Stimulated activated naive CD4-positive, alpha-beta T cell (primary cell): ENCODE measurements around the gene TSC22D4.
A peak's percentile ranks its signal among the peaks of the same experiment; 100 is the strongest.
"Not testable (repeated sequence)": the region's sequence is repeated elsewhere in the genome, so short reads cannot be mapped to it uniquely, and the experiment has no call there.

Experiments
- DNase-seq, 6 experiments: peaks; one replicate each; lab custom pipeline; 2025; lab: John Stamatoyannopoulos, UW

The TSC22D4 gene

DNA sequence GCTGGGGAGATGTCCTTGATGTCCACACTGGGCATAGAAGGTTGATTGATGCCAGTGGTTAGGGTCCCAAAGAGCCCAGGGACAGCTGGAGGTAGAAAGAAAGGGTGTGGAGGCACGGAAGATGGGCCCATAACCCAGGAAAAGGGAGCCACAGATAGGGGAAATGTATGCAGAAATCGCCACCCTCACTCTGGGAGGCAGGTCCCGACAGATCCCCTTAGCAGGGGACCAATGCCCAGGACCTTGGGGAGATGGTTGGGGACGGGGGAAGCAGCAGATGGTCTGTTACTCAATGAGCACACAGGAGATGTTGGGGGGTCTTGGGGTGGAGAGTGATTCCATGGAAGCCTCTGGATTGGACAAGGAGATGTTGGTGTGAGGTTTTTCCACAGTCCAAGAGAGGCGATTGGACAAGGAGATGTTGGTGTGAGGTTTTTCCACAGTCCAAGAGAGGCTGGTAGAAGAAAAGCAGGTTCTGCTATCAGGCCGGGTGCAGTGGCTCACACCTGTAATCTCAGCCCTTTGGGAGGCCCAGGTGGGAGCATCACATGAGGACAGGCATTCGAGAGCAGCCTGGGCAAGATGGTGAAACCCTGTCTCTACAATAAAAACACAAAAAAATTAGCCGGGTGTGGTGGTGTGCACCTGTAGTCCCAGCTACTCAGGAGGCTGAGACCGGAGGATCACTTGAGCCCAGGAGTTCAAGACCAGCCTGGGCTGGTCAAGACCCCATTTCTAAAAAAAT, 35.7 kb downstream of the TSC22D4 start:
- no peak for DNase-seq

- DNase-seq, result no peak
Measured at GRCh38 chr7:100441641-100442535, 37.1 kb downstream of the TSC22D4 start.

DNA sequence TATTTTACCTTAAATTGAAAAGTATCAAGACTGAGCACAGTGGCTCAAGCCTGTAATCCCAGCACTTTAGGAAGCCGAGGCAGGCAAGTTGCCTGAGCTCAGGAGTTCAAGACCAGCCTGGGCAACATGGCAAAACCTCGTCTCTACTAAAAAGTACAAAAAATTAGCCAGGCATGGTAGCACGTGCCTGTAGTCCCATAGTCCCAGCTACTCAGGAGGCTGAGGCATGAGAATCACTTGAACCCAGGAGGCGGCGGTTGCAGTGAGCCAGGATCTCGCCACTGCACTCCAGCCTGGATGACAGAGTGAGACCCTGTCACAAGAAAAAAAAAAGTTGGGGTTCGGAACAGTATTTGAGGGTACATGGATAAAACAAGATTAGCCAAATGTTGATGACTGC, 39.8 kb downstream of the TSC22D4 start:
- DNase-seq, result not testable (repeated sequence)

- not testable (repeated sequence) for DNase-seq
Measured at GRCh38 chr7:100438731-100439130, 40.3 kb downstream of the TSC22D4 start.

DNA sequence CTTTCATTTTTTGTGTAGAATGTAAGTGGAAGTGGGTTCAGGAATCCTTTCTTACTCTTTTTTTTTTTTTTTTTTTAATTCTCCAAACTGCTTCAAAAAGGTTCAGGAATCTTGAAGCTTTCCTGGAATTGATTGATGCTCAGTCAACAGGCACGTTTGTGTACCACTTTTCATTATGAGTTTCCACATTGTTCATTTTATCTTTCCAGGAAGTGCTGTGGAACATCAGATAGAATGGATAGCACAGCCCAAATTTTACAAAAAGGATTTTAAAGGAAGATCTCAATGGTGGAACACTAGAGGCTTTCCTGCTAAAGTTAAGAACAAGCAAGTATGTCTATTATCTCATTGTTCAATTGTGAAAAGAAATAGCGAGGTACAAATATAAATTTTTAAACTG, 40.8 kb downstream of the TSC22D4 start:
- DNase-seq, result no peak

DNA sequence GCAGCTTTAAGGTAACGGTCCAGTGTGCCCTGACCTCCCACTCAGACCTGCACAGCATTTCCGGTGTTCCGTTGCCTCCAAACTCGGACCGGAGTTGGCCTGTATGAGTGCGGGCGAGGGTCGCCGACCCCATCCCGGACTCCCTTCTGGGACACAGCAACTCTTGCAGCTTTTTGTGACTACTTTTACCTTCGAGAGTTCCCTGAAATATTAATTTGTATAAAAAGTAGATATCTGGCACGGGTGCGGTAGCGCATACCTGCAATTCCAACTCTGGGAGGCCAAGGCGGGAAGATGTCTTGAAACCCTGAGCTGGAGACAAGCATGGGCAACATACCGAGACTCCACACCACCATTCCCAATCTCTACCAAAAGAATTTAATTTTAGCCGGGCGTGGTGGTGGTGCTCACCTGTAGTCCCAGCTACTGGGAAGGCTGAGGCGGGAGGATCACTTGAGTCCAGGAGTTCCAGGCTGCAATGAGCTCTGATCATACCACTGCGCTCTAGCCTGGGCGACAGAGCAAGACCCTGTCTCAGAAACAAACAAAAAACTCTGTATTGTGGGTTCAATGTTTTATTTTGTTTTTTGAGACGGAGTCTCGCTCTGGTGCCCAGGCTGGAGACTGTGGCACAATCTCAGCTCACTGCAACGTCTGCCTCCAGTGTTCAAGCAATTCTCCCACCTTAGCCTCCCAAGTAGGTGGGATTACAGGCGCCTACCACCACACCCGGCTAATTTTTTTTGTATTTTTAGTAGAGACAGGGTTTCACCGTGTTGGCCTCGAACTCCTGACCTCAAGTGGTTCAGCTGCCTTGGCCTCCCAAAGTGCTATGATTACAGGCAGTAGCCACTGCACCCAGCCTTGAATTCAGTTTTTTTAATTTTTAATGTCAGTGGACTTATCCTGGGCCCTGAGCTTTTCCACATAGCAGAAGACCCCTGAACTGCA, 41.6 kb downstream of the TSC22D4 start:
- DNase-seq, result no peak

GRCh38 chr7:100435401-100436304, 43.4 kb downstream of the TSC22D4 start:
- DNase-seq, result peak; percentile 27 to 62 (median 42)

- DNase-seq, result peak in 1 of 6 experiments; percentile 14
Measured at GRCh38 chr7:100434297-100435144, 44.5 kb downstream of the TSC22D4 start.

DNA sequence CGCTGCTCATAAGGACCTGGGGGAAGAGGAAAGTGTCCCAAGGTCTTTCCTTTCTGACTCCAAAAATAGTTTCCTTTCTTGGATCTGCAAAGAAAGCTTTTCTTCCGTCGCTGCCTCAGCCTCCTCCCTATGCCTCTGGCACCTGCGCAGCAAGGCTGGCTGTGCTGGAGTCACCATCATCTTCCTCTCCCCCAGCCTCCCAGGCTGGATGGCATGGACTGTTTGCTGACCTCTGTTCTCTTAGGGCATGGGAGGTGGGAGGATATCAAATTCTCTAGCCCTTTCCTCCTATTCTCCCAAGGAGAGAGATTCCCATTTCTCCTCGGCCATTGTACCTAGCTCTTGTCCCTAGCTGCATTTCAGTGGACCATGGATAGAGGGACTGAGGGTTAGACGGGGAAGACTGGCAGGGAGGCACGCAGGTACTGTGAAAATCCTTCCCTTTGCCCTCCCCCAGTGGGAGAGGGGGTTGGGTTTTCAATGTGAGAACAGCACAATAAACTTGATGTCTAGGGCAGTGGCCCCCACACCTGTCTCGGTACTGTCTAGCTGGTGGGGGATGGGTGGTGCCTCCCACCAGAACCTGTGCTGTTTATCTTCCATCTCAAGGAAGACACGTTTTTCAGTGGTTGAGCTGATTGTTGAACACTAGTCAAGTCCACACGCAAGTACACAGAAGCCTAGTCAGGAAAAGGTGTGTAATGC, 45.3 kb downstream of the TSC22D4 start:
- no peak for DNase-seq

DNA sequence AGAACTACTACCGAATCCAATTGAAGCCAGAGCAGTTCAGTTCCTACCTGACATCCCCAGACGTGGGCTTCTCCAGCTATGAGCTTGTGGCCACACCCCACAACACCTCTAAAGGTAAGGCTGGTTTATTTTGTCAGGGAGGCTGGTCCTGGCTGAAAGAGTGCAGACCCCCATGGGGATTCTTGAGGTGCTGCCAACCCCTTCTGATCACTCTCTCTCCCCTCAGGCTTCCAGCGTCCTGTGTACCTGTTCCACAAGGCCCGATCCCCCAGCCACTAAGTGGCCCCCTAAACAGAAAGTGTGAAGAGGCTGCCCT, 45.8 kb downstream of the TSC22D4 start:
- no peak for DNase-seq

DNA sequence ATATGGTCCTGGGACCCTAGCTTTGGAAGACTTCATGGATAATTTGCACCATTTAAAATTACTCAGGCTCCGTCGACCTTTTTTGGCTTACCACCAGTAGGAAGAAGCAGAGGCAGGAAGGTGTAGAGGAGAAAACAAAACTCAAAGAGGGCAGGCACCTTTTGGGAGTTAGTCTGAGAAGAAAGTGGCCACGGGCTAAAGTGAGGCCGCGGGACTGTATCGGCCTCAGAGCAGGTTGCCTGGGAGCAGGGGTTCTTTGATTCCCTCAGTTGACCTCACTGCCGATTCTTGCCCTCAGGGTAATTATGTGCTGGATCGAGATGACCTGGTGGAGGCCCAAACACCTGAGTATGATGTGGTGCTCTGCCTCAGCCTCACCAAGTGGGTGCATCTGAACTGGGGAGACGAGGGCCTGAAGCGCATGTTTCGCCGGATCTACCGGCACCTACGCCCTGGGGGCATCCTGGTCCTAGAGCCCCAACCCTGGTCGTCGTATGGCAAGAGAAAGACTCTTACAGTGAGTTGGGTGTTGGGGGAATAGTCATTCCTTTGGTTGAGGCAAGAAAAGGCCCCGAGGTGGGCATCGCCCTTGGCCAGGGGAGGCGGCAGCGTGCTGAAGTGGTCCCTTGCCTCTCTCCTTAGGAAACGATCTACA, 46.3 kb downstream of the TSC22D4 start:
- DNase-seq, result no peak

- no peak for DNase-seq
Measured at GRCh38 chr7:100432053-100432452, 47.0 kb downstream of the TSC22D4 start.

DNA sequence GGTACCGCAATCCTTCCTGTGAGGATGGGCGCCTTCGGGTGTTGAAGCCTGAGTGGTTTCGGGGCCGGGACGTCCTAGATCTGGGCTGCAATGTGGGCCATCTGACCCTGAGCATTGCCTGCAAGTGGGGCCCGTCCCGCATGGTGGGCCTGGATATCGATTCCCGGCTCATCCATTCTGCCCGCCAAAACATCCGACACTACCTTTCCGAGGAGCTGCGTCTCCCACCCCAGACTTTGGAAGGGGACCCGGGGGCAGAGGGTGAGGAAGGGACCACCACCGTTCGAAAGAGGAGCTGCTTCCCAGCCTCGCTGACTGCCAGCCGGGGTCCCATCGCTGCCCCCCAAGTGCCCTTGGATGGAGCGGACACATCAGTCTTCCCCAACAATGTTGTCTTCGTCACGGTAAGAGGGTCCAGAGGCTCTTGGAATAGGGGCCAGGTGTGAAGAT, 47.7 kb downstream of the TSC22D4 start:
- DNase-seq, result no peak

DNA sequence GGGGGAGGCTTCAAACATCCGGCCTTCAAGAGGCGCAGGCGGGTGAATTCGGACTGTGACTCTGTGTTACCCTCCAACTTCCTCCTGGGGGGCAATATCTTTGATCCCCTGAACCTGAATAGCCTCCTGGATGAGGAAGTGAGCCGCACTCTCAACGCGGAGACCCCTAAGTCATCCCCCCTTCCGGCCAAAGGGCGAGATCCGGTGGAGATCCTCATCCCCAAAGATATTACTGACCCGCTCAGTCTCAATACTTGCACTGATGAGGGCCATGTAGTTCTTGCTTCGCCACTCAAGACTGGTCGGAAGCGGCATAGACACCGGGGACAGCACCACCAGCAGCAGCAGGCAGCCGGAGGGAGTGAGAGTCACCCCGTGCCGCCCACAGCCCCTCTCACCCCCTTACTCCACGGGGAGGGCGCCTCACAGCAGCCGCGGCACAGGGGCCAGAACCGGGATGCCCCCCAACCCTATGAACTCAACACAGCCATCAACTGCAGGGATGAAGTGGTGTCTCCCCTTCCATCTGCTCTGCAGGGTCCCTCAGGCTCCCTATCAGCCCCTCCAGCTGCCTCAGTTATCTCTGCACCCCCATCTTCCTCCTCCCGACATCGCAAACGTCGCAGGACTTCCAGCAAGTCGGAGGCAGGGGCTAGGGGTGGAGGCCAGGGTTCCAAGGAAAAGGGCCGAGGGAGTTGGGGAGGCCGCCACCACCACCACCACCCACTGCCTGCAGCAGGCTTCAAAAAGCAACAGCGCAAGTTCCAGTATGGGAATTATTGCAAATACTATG, 48.3 kb downstream of the TSC22D4 start:
- DNase-seq, result peak in 4 of 6 experiments; percentile 15 to 48 (median 38)

DNA sequence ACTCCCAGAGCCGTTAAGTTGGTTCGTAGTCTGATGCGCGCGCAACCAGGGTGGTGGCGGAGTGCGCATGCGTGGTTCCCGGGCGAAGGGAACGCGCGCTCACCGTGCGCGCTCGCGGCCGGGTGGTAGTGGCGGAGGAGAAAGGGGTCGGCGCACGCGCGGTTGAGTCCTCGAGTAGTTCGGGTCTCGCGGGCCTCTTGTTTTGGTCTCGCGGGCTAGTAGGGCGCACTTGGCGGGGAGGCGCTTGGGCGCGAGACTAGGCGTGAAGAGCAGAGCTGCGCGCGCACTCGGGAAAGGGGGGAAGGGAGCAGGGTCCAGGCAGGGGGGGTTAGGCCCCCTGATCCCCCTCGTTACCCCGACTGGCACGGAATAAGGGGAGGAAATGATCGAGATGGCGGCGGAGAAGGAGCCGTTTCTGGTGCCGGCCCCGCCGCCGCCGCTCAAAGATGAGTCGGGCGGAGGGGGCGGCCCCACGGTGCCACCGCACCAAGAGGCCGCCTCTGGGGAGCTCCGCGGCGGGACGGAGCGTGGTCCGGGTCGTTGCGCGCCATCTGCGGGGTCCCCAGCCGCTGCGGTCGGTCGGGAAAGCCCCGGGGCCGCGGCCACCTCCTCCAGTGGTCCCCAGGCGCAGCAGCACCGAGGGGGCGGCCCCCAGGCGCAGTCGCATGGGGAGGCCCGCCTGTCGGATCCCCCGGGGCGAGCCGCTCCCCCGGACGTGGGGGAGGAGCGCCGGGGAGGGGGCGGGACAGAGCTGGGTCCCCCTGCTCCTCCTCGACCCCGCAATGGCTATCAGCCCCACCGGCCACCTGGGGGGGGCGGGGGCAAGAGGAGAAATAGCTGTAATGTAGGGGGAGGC, 49.1 kb downstream of the TSC22D4 start, which contains the start of gene MEPCE:
Gene MEPCE (plus strand): TSS at position 195 of the 856 bp plus-strand sequence. CDS start 188 bp downstream, at position 383.
- DNase-seq, result peak; percentile 93 to 99 (median 96)

DNA sequence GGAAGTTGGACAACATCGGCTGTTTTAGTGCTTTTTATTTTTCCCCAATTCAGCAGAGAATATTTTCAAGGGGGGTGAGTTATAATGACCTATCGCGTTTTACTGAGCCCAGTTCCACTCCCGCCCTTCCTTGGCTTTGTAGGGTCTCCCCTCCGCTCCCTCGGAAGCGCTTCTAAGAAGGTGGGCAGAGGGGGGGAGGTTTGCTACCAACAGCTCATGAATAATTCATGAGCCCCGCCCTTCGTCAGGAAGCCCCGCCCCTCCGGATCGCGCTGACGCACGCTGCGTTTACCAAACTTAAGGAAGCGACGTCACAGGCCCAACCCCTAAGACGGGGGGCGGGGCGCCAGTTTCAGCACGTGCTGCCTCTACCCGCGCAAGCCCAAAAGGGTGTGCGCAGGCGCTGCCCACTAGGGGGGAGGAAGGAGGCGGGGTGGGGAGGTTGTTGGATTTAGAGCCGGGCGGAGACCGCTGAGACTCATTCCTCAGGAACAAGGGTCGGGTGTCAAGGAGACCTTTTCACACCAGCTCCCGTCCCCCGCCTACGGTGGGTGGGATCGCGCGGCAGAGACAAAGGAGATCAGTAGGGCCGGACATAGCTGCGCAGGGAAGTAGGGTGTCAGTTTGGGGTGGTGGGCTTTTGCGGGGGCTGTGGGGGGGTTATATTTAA, 49.9 kb downstream of the TSC22D4 start:
- peak; percentile 99 to 100 (median 100) for DNase-seq
